GM06990 (cell line): Measurements from ENCODE around the gene HLCS.

Experiments used
- DNase-seq: peaks from one replicate; pipeline ENCODE4 v3.0.0-alpha.2; 2011; ENCODE audit not compliant: insufficient read length; ENCODE audit errors: extremely low read depth
- H3K27me3 ChIP-seq: replicated peaks from 2 replicates; pipeline ENCODE4 v1.6.0; 2011; ENCODE audit warnings: low read length; ENCODE audit not compliant: control insufficient read depth, insufficient read depth
- H3K36me3 ChIP-seq: 2 replicates; pipeline ENCODE4 v1.5.1; 2011; ENCODE audit warnings: low read length; ENCODE audit not compliant: control insufficient read depth, insufficient read depth
- H3K4me3 ChIP-seq: replicated peaks from 2 replicates; pipeline ENCODE4 v1.5.1; 2011; ENCODE audit warnings: low read depth, mild to moderate bottlenecking, control low read depth, low read length
- CTCF ChIP-seq: IDR thresholded peaks from 2 replicates; pipeline ENCODE4 v1.5.1; 2011; ENCODE audit warnings: low read length, control low read depth, mild to moderate bottlenecking, inconsistent platforms; ENCODE audit not compliant: insufficient read depth, poor library complexity, severe bottlenecking

HLCS gene

GRCh38 chr21:36863260-36863659 is 103.2 kb downstream of the HLCS start:
- no peak for DNase-seq

GRCh38 chr21:36861595-36862323 is 104.7 kb downstream of the HLCS start:
- no peak for TF ChIP-seq CTCF
- H3K4me3 ChIP-seq, result no peak overlapping the region
- DNase-seq, result no peak
- H3K36me3 ChIP-seq, result no peaks in the 10 kb centered on the region
- H3K27me3 ChIP-seq, result no peaks in the 10 kb centered on the region

More at GRCh38 chr21:36863260-36863659, 103.2 kb downstream of the HLCS start:
- TF ChIP-seq CTCF, result no peak
- no peaks in the 10 kb centered on the region for H3K27me3 ChIP-seq
- no peaks in the 10 kb centered on the region for H3K36me3 ChIP-seq
- H3K4me3 ChIP-seq, result no peak overlapping the region

- Histone ChIP-seq H3K27me3 (no peaks in the 10 kb centered on the region), H3K4me3 (no peak overlapping the region), H3K36me3 (no peaks in the 10 kb centered on the region)
- no peak for DNase-seq
- no peak for TF ChIP-seq CTCF
Measured at GRCh38 chr21:36860736-36861594, 105.5 kb downstream of the HLCS start.

- H3K27me3 ChIP-seq, result no peaks in the 10 kb centered on the region
- no peaks in the 10 kb centered on the region for H3K36me3 ChIP-seq
- no peak overlapping the region for H3K4me3 ChIP-seq
- no peak for TF ChIP-seq CTCF
- peak; percentile 59 for DNase-seq
Measured at GRCh38 chr21:36859744-36860501, 106.5 kb downstream of the HLCS start.

- no peaks in the 10 kb centered on the region for H3K36me3 ChIP-seq
- H3K27me3 ChIP-seq, result no peaks in the 10 kb centered on the region
- TF ChIP-seq CTCF, result no peak
- DNase-seq, result no peak
- no peak overlapping the region for H3K4me3 ChIP-seq
Measured at GRCh38 chr21:36858320-36858957, 108.0 kb downstream of the HLCS start.
